ENCODE measurements around the gene IL4R. TPM values are rescaled to one million over a fixed set of nuclear protein-coding genes. Genes with fewer than 3 reads are reported as not detected.

The IL4R gene
- total and polyA plus RNA-seq, 4 donors = 15.5 to 61.9 (median 29.9) TPM

DNA sequence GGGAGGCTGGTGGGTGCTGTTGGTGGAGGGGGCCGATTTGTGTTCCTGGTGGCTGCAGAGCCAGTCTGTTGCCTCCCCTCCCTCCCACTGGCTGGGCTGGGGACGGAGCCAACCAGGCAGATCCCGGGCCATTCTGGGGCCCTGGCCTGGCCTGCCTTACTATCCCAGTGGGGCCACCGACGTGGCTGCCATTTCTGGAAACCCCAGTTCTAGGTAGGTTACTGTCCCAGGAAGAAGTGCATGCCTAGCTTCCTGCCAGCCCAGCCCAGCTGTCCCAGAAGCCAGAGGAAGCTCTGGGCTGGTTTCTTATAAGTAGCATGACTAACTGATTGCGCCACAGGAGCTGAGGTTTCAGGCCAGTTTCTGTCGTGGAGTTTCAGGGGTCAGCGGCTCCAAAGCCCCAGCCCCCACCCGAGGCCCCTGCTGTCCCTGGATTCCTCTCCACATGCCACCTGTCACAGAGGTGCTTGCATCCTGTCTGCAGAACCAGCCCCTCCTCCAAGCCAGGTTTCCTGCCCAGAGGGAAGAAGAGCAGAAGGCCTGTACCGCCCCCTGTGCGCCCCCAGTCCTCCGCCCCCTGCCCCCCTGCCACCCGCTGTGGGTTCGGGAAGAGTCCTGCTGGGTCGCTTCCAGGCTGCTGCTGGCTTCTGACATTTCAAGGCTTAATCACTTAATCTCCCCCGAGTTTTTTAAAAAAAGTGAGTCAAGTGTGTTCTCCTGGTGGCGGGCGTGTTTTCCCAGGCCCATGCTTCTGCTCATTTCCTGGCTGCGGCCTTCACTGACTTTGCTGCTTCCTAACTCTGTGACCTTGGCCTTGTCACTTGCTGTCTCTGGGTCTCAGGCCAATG lies 13.2 kb downstream of the IL4R start:
- Histone ChIP-seq H3K4me1 (ENCODE audit: control insufficient read depth in 4 of 4, insufficient read depth in 4 of 4, low read length in 3 of 4) (peaks cover 34 to 52% (median 41%) of the 10 kb centered on the region in 4 donors), H3K4me3 (ENCODE audit: low read depth in 1 of 3, low read length in 3 of 3) (no peak overlapping the region), H3K27me3 (ENCODE audit: control insufficient read depth in 4 of 4, insufficient read depth in 4 of 4, low read length in 3 of 4) (no peaks in the 10 kb centered on the region), H3K9me3 (ENCODE audit: control insufficient read depth in 4 of 4, low read length in 3 of 4) (no peaks in the 10 kb centered on the region), H3K9ac (ENCODE audit: low read depth in 1 of 2, low read length in 2 of 2) (peak overlapping the region in 1 of 2 donors; percentile 18), H3K27ac (ENCODE audit: low read depth in 1 of 2, low read length in 2 of 2) (peak overlapping the region; percentile 92 to 98), H3K36me3 (ENCODE audit: control insufficient read depth in 4 of 4, insufficient read depth in 3 of 4, low read depth in 1 of 4, low read length in 3 of 4) (peaks cover 2 to 15% (median 7%) of the 10 kb centered on the region in 4 donors)
- WGBS = 30% methylated on average over 19 of the region's 19 CpGs
- TF ChIP-seq, protein P1, sequence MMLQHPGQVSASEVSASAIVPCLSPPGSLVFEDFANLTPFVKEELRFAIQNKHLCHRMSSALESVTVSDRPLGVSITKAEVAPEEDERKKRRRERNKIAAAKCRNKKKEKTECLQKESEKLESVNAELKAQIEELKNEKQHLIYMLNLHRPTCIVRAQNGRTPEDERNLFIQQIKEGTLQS (IDR thresholded peaks at IDR 0.05) = no peak
- TF ChIP-seq NR2F2 (IDR thresholded peaks at IDR 0.05) (peak; percentile 49), FOXA2 (IDR thresholded peaks at IDR 0.05) (no peak), JUND (IDR thresholded peaks at IDR 0.05) (peak in 1 of 2 donors; percentile 31), RAD21 (IDR thresholded peaks at IDR 0.05) (peak; percentile 7 to 16)
- DNase-seq (ENCODE audit: low spot score) = peak; percentile 46

DNA sequence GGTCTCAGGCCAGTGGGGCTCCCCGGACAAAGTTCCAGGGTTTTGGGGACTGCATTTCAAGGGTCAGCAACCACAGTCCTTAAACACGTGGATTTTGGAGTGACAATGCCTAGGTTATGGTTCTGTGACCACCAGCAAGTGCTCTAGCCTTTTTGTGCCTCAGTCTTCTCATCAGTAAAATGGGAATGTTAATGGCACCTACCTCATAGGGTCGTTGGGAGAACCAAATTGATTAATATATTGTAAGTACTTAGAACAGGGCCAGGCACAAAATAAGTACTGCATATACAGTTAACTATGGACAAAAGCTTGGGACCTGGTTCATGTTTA lies 13.8 kb downstream of the IL4R start:
- Histone ChIP-seq H3K27ac (ENCODE audit: low read depth in 1 of 2, low read length in 2 of 2) (peak overlapping the region; percentile 92 to 98), H3K4me3 (ENCODE audit: low read depth in 1 of 3, low read length in 3 of 3) (no peak overlapping the region), H3K9ac (ENCODE audit: low read depth in 1 of 2, low read length in 2 of 2) (no peak overlapping the region), H3K27me3 (ENCODE audit: control insufficient read depth in 4 of 4, insufficient read depth in 4 of 4, low read length in 3 of 4) (no peaks in the 10 kb centered on the region), H3K9me3 (ENCODE audit: control insufficient read depth in 4 of 4, low read length in 3 of 4) (no peaks in the 10 kb centered on the region), H3K4me1 (ENCODE audit: control insufficient read depth in 4 of 4, insufficient read depth in 4 of 4, low read length in 3 of 4) (peaks cover 32 to 49% (median 36%) of the 10 kb centered on the region in 4 donors), H3K36me3 (ENCODE audit: control insufficient read depth in 4 of 4, insufficient read depth in 3 of 4, low read depth in 1 of 4, low read length in 3 of 4) (peaks cover 2 to 21% (median 8%) of the 10 kb centered on the region in 4 donors)
- TF ChIP-seq TAF1 (conservative IDR thresholded peaks at IDR 0.05) (no peak), HNF4G (IDR thresholded peaks at IDR 0.05) (no peak), SP1 (IDR thresholded peaks at IDR 0.05) (no peak), FOXA1 (IDR thresholded peaks at IDR 0.05) (no peak)
- TF ChIP-seq, protein P2, sequence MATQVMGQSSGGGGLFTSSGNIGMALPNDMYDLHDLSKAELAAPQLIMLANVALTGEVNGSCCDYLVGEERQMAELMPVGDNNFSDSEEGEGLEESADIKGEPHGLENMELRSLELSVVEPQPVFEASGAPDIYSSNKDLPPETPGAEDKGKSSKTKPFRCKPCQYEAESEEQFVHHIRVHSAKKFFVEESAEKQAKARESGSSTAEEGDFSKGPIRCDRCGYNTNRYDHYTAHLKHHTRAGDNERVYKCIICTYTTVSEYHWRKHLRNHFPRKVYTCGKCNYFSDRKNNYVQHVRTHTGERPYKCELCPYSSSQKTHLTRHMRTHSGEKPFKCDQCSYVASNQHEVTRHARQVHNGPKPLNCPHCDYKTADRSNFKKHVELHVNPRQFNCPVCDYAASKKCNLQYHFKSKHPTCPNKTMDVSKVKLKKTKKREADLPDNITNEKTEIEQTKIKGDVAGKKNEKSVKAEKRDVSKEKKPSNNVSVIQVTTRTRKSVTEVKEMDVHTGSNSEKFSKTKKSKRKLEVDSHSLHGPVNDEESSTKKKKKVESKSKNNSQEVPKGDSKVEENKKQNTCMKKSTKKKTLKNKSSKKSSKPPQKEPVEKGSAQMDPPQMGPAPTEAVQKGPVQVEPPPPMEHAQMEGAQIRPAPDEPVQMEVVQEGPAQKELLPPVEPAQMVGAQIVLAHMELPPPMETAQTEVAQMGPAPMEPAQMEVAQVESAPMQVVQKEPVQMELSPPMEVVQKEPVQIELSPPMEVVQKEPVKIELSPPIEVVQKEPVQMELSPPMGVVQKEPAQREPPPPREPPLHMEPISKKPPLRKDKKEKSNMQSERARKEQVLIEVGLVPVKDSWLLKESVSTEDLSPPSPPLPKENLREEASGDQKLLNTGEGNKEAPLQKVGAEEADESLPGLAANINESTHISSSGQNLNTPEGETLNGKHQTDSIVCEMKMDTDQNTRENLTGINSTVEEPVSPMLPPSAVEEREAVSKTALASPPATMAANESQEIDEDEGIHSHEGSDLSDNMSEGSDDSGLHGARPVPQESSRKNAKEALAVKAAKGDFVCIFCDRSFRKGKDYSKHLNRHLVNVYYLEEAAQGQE (IDR thresholded peaks at IDR 0.05) = no peak
- DNase-seq (ENCODE audit: low spot score) = no peak
- 48% methylated on average over 3 of the region's 3 CpGs for WGBS

DNA sequence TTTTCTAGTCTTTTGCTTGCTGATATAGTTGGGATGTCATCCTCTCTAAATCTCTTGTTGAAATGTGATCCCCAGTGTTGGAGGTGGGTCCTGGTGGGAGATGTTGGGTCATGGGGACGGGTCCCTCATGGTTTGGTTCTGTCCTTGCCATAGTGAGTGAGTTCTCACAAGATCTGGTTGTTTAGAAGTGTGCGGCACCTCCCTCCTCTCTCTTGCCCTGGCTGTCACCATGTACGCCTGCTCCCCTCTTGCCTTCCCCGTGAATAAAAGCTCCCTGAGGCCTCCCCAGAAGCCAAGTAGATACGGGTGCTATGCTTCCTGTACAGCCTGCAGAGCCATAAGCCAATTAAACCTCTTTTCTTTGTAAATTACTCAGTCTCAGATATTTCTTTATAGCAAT lies 15.2 kb downstream of the IL4R start:
- peaks cover 2 to 33% (median 15%) of the 10 kb centered on the region in 4 donors for H3K36me3 ChIP-seq (ENCODE audit: control insufficient read depth in 4 of 4, insufficient read depth in 3 of 4, low read depth in 1 of 4, low read length in 3 of 4)
- no peak for DNase-seq (ENCODE audit: low spot score)

More for the DNA sequence above, 15.2 kb downstream of the IL4R start:
- 90% methylated on average over 5 of the region's 5 CpGs for WGBS
- no peak overlapping the region for H3K9ac ChIP-seq (ENCODE audit: low read depth in 1 of 2, low read length in 2 of 2)
- H3K27ac ChIP-seq (ENCODE audit: low read depth in 1 of 2, low read length in 2 of 2) = peak overlapping the region; percentile 53 to 98
- peaks cover 18 to 35% (median 24%) of the 10 kb centered on the region in 4 donors for H3K4me1 ChIP-seq (ENCODE audit: control insufficient read depth in 4 of 4, insufficient read depth in 4 of 4, low read length in 3 of 4)
- H3K9me3 ChIP-seq (ENCODE audit: control insufficient read depth in 4 of 4, low read length in 3 of 4) = no peaks in the 10 kb centered on the region
- no peaks in the 10 kb centered on the region for H3K27me3 ChIP-seq (ENCODE audit: control insufficient read depth in 4 of 4, insufficient read depth in 4 of 4, low read length in 3 of 4)
- TF ChIP-seq, protein P3, sequence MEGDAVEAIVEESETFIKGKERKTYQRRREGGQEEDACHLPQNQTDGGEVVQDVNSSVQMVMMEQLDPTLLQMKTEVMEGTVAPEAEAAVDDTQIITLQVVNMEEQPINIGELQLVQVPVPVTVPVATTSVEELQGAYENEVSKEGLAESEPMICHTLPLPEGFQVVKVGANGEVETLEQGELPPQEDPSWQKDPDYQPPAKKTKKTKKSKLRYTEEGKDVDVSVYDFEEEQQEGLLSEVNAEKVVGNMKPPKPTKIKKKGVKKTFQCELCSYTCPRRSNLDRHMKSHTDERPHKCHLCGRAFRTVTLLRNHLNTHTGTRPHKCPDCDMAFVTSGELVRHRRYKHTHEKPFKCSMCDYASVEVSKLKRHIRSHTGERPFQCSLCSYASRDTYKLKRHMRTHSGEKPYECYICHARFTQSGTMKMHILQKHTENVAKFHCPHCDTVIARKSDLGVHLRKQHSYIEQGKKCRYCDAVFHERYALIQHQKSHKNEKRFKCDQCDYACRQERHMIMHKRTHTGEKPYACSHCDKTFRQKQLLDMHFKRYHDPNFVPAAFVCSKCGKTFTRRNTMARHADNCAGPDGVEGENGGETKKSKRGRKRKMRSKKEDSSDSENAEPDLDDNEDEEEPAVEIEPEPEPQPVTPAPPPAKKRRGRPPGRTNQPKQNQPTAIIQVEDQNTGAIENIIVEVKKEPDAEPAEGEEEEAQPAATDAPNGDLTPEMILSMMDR (IDR thresholded peaks at IDR 0.05; ENCODE audit: low read depth, low read length, missing input control) = no peak
- TF ChIP-seq NR2F2 (IDR thresholded peaks at IDR 0.05) (no peak), RAD21 (IDR thresholded peaks at IDR 0.05) (no peak), FOXA2 (IDR thresholded peaks at IDR 0.05) (no peak), YY1 (IDR thresholded peaks at IDR 0.05) (no peak), FOXA1 (IDR thresholded peaks at IDR 0.05) (no peak), RXRA (IDR thresholded peaks at IDR 0.05) (no peak), GABPA (IDR thresholded peaks at IDR 0.05 in 1 of 2, conservative IDR thresholded peaks at IDR 0.05 in 1 of 2) (no peak), TAF1 (conservative IDR thresholded peaks at IDR 0.05) (no peak), EGR1 (IDR thresholded peaks at IDR 0.05; ENCODE audit: low read depth in 2 of 2) (no peak), HNF4G (IDR thresholded peaks at IDR 0.05) (no peak), JUND (IDR thresholded peaks at IDR 0.05) (no peak), SP1 (IDR thresholded peaks at IDR 0.05) (no peak)
- TF ChIP-seq, protein P1 (IDR thresholded peaks at IDR 0.05) = no peak
- TF ChIP-seq, protein P4, sequence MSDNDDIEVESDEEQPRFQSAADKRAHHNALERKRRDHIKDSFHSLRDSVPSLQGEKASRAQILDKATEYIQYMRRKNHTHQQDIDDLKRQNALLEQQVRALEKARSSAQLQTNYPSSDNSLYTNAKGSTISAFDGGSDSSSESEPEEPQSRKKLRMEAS (IDR thresholded peaks at IDR 0.05) = no peak
- TF ChIP-seq, protein P2 (IDR thresholded peaks at IDR 0.05) = no peak
- H3K4me3 ChIP-seq (ENCODE audit: low read depth in 1 of 3, low read length in 3 of 3) = no peak overlapping the region
